ENCODE data around the gene NEDD4L.

Gene NEDD4L

DNA sequence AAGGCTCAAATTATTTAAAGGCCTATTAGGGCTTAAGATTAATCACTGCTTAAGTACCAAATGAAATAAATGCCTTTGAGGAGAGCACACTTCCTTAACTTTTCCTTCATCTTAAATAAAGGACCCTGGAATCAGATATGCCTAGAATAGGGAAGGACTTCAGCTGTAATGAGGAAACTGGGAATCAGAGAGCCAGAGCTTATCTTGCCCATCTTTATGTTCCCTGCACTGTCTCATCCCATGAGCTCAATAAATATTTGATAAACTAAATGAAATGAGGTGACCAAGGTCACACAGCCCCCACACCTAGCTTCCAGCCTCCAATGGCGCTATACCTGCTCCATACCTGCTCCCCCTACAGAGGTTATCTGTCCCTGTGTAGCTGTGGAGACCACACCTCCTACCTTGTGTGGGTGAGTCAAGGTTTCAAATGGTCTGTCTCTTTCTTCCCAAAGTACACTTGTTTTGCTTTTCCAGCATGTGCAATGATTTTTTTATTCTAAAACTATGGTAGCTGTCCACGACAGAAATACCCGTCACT, 23.4 kb upstream of the NEDD4L start:
- no peak for TF ChIP-seq ZNF274 (IDR thresholded peaks at IDR 0.05; ENCODE audit: low read depth, low read length)
- no peak overlapping the region for H3K4me3 ChIP-seq (ENCODE audit: low read length)

DNA sequence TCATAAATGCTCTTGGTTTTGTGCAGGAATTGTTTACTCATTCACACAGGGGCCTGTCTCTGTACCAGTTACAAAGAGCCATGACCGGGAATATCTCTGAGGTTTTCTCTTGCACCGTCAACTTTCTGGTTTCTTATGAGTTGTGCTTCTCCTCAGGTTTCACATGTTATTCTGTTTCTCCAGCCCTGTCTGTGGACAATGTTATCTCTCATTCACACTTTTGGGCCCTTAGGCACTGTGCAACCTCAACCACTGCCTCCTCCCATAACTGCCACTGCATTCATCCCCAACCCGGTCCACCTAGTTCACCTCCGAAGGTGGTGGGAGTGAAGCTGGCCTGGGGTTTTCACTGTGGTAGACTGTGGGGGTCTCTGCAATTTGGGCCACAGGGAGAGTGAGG, 22.5 kb upstream of the NEDD4L start:
- TF ChIP-seq ZNF274 (IDR thresholded peaks at IDR 0.05; ENCODE audit: low read depth, low read length), result no peak
- H3K4me3 ChIP-seq (ENCODE audit: low read length), result no peak overlapping the region

DNA sequence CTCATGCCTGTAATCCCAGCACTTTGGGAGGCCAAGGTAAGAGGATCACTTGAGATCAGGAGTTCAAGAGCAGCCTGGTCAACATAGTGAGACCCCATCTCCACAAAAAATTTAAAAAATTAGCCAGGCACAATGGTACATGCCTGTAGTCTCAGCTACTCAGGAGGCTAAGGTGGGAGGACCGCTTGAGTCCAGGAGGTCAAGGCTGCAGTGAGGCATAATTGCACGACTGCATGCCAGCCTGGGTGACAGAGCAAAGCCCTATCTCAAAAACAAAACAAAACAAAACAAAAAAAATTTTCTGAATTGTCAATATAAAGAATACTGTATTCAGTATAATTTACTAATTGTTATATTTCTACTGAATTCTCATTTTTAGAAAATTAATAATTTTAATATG, 20.9 kb upstream of the NEDD4L start:
- TF ChIP-seq ZNF274 (IDR thresholded peaks at IDR 0.05; ENCODE audit: low read depth, low read length), result no peak
- no peak overlapping the region for H3K4me3 ChIP-seq (ENCODE audit: low read length)

DNA sequence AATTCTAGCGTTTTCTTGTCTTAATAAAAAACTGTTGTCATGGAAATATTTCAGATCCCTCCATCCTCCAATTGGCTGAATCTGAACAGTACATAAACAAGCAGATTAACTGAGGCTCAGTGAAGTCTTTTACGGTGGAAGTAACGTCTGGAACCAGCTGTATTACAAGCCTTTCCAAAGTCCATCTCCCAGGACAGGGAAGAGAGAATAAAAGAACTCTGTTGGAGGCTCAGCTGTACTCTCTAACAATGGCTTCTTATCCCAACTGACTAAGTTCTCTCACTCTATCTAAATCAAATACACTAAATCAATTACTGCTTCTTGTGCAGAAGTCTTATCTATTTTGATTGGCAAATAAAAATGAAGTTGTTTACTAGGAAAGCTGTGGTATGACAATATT, 19.9 kb upstream of the NEDD4L start:
- H3K4me3 ChIP-seq (ENCODE audit: low read length), result no peak overlapping the region
- TF ChIP-seq ZNF274 (IDR thresholded peaks at IDR 0.05; ENCODE audit: low read depth, low read length), result no peak

GRCh38 chr18:58025205-58025604, 18.8 kb upstream of the NEDD4L start:
- H3K4me3 ChIP-seq (ENCODE audit: low read length), result no peak overlapping the region

GRCh38 chr18:58025733-58026132, 18.3 kb upstream of the NEDD4L start:
- no peak overlapping the region for H3K4me3 ChIP-seq (ENCODE audit: low read length)
- TF ChIP-seq ZNF274 (IDR thresholded peaks at IDR 0.05; ENCODE audit: low read depth, low read length), result no peak

More at GRCh38 chr18:58025205-58025604, 18.8 kb upstream of the NEDD4L start:
- no peak for TF ChIP-seq ZNF274 (IDR thresholded peaks at IDR 0.05; ENCODE audit: low read depth, low read length)

GRCh38 chr18:58026395-58026794, 17.6 kb upstream of the NEDD4L start:
- no peak for TF ChIP-seq ZNF274 (IDR thresholded peaks at IDR 0.05; ENCODE audit: low read depth, low read length)
- H3K4me3 ChIP-seq (ENCODE audit: low read length), result no peak overlapping the region

GRCh38 chr18:58026857-58027256, 17.2 kb upstream of the NEDD4L start:
- TF ChIP-seq ZNF274 (IDR thresholded peaks at IDR 0.05; ENCODE audit: low read depth, low read length), result no peak
- no peak overlapping the region for H3K4me3 ChIP-seq (ENCODE audit: low read length)

- H3K4me3 ChIP-seq (ENCODE audit: low read length), result no peak overlapping the region
- TF ChIP-seq ZNF274 (IDR thresholded peaks at IDR 0.05; ENCODE audit: low read depth, low read length), result no peak
Measured at GRCh38 chr18:58027341-58027740, 16.7 kb upstream of the NEDD4L start.

DNA sequence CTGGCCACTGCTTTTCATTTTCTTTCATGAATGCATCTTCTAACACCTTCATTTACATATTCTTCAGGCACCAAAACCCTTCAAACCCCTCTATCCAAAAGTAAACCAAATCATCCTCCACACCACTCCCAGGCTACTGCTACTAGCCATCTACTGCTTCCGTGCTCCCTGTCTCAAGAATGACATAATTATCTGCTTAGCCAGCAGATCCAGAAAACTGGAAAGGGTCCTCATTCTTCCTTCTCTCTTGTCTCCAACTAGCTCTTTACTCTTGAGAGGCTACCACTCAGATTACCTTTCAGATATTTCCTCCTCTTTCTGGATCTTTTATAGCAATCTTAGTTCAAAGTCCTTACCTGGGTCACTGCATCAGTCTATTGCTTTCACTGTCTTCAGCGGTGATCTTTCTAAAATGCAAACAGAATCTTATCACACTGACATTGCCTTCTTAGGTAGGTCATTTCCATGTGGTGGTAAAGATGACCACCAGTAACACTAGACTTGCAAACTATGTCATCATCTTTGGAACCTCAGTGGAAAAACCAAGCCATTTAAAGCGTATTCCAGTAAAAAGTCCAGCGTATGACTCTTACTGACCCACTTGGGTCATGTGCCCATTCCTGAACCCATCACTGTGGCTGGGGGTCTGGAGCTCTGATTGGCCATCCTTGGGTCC, 15.8 kb upstream of the NEDD4L start:
- TF ChIP-seq ZNF274 (IDR thresholded peaks at IDR 0.05; ENCODE audit: low read depth, low read length), result no peak

GRCh38 chr18:58032233-58032632, 11.8 kb upstream of the NEDD4L start:
- H3K4me3 ChIP-seq (ENCODE audit: low read length), result no peak overlapping the region
- TF ChIP-seq ZNF274 (IDR thresholded peaks at IDR 0.05; ENCODE audit: low read depth, low read length), result no peak

More for the DNA sequence above, 15.8 kb upstream of the NEDD4L start:
- H3K4me3 ChIP-seq (ENCODE audit: low read length), result no peak overlapping the region

DNA sequence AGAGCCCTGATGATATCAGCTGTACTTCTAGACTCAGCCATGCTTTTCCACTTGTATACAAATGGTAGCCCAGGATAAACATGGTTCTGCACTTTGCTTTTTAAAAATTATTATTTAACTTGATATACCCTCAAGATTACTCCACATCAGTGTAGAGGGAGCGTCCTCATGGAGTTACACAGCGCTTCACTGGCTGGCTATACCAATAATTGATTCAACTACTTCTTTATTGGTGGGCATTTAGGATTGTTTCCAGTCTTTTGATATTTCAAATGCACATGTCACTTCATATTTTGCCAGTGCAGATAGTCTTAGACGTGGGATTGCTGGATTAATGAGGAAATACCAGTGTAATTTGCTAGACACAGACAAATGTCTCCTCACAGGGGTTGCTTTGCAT, 10.8 kb upstream of the NEDD4L start:
- H3K4me3 ChIP-seq (ENCODE audit: low read length), result no peak overlapping the region
- TF ChIP-seq ZNF274 (IDR thresholded peaks at IDR 0.05; ENCODE audit: low read depth, low read length), result no peak

GRCh38 chr18:58034370-58034769, 9.7 kb upstream of the NEDD4L start:
- no peak for TF ChIP-seq ZNF274 (IDR thresholded peaks at IDR 0.05; ENCODE audit: low read depth, low read length)

GRCh38 chr18:58037163-58037562, 6.9 kb upstream of the NEDD4L start:
- TF ChIP-seq ZNF274 (IDR thresholded peaks at IDR 0.05; ENCODE audit: low read depth, low read length), result no peak
- no peak overlapping the region for H3K4me3 ChIP-seq (ENCODE audit: low read length)

More at GRCh38 chr18:58034370-58034769, 9.7 kb upstream of the NEDD4L start:
- no peak overlapping the region for H3K4me3 ChIP-seq (ENCODE audit: low read length)

- no peak for TF ChIP-seq ZNF274 (IDR thresholded peaks at IDR 0.05; ENCODE audit: low read depth, low read length)
- H3K4me3 ChIP-seq (ENCODE audit: low read length), result no peak overlapping the region
Measured at GRCh38 chr18:58038063-58038462, 6.0 kb upstream of the NEDD4L start.

GRCh38 chr18:58041633-58042032, 2.4 kb upstream of the NEDD4L start:
- no peak overlapping the region for H3K4me3 ChIP-seq (ENCODE audit: low read length)
- no peak for TF ChIP-seq ZNF274 (IDR thresholded peaks at IDR 0.05; ENCODE audit: low read depth, low read length)

Measured in GM08714 (cell line).